ENCODE results near the gene SLC46A1. TPM values are rescaled to one million over a fixed set of nuclear protein-coding genes. Genes with fewer than 3 reads are reported as not detected.

SLC46A1 gene
- total RNA-seq, 4 donors from 2014 or later: 10.8 to 15.6 (median 13.4) TPM

- no peaks in the 10 kb centered on the region for H3K27me3 ChIP-seq
- peak overlapping the region in 2 of 3 donors; percentile 18 to 39 for H3K27ac ChIP-seq
- TF ChIP-seq POLR2A (IDR thresholded peaks at IDR 0.05): no peak
- TF ChIP-seq CTCF (IDR thresholded peaks at IDR 0.05): no peak
- peaks cover 18 to 22% of the 10 kb centered on the region in 2 donors for H3K4me1 ChIP-seq
- no peaks in the 10 kb centered on the region for H3K9me3 ChIP-seq
- H3K4me3 ChIP-seq (replicated peaks in 1 of 3): peak overlapping the region in 2 of 3 donors; percentile 53 to 66
- WGBS, 2 donors: 21 to 24% methylated on average over 9 to 14 of the region's 29 CpGs
- peaks cover 10 to 18% of the 10 kb centered on the region in 2 donors for H3K36me3 ChIP-seq
- peak; percentile 32 to 43 for DNase-seq
- intact Hi-C loops (cut with DNase I): no loop called here
Measured at GRCh38 chr17:28385037-28385400, 21.0 kb downstream of the SLC46A1 start.

- Histone ChIP-seq H3K27me3 (no peaks in the 10 kb centered on the region), H3K9me3 (no peaks in the 10 kb centered on the region), H3K27ac (peak overlapping the region in 2 of 3 donors; percentile 18 to 39), H3K4me1 (peaks cover 18 to 22% of the 10 kb centered on the region in 2 donors), H3K4me3 (replicated peaks in 1 of 3) (peak overlapping the region in 2 of 3 donors; percentile 53 to 66), H3K36me3 (peaks cover 5 to 13% of the 10 kb centered on the region in 2 donors)
- DNase-seq: peak; percentile 87 to 91
- 10 to 12% methylated on average over 20 to 24 of the region's 56 CpGs for WGBS, 2 donors
- no peak for TF ChIP-seq CTCF (IDR thresholded peaks at IDR 0.05)
- TF ChIP-seq POLR2A (IDR thresholded peaks at IDR 0.05): peak in 1 of 2 donors; percentile 71
- intact Hi-C loops (cut with DNase I): no loop called here
Measured at GRCh38 chr17:28384281-28385036, 21.6 kb downstream of the SLC46A1 start.

GRCh38 chr17:28381141-28381825, 24.7 kb downstream of the SLC46A1 start:
- H3K4me1 ChIP-seq: peaks cover 18 to 22% of the 10 kb centered on the region in 2 donors
- no peak overlapping the region for H3K27ac ChIP-seq
- H3K27me3 ChIP-seq: no peaks in the 10 kb centered on the region
- TF ChIP-seq POLR2A (IDR thresholded peaks at IDR 0.05) (no peak), CTCF (IDR thresholded peaks at IDR 0.05) (peak in 1 of 6 experiments; percentile 34)
- H3K36me3 ChIP-seq: no peaks in the 10 kb centered on the region
- peak overlapping the region in 1 of 3 donors; percentile 3 for H3K4me3 ChIP-seq (replicated peaks in 1 of 3)
- no peaks in the 10 kb centered on the region for H3K9me3 ChIP-seq
- peak; percentile 41 to 48 for DNase-seq
- 16 to 26% methylated on average over 16 to 29 of the region's 72 CpGs for WGBS, 2 donors
- intact Hi-C loops (cut with DNase I): no loop called here

- Histone ChIP-seq H3K4me3 (replicated peaks in 1 of 3) (no peak overlapping the region), H3K9me3 (no peaks in the 10 kb centered on the region), H3K27me3 (no peaks in the 10 kb centered on the region), H3K4me1 (peaks cover 13 to 15% of the 10 kb centered on the region in 2 donors), H3K36me3 (no peaks in the 10 kb centered on the region), H3K27ac (no peak overlapping the region)
- intact Hi-C loops (cut with DNase I): no loop called here
- WGBS, 2 donors: 71 to 77% methylated on average over 10 of the region's 10 CpGs
- no peak for TF ChIP-seq POLR2A (IDR thresholded peaks at IDR 0.05)
- TF ChIP-seq CTCF (IDR thresholded peaks at IDR 0.05): no peak
- DNase-seq: no peak
Measured at GRCh38 chr17:28379814-28380801, 25.9 kb downstream of the SLC46A1 start.
